SKM-1 (cell line): ENCODE measurements around the gene ST7.
A peak's percentile ranks its signal among the peaks of the same experiment; 100 is the strongest.

ENCODE experiments used
- DNase-seq: peaks from one replicate; lab custom pipeline; 2025; ENCODE audit not compliant: unreplicated experiment; lab: John Stamatoyannopoulos, UW

Gene ST7

DNA sequence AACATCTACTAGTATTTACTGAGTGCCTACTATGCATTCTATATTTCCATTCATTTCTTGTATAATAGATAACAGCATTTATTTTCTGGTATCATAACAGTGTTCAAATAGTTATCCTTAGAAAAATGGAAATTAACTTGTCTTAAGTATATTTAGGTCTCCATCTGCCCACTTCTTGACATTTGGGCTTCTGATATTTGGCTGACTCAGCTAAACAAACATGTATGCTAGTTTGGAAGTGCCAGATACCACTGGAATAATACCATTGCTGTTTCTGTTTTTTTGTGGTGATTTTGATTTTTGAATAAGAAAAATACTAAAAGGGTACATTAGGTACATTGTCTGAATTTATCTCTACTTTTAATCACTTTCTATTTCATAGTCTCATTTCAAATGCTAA, 169.2 kb downstream of the ST7 start:
- DNase-seq = no peak

DNA sequence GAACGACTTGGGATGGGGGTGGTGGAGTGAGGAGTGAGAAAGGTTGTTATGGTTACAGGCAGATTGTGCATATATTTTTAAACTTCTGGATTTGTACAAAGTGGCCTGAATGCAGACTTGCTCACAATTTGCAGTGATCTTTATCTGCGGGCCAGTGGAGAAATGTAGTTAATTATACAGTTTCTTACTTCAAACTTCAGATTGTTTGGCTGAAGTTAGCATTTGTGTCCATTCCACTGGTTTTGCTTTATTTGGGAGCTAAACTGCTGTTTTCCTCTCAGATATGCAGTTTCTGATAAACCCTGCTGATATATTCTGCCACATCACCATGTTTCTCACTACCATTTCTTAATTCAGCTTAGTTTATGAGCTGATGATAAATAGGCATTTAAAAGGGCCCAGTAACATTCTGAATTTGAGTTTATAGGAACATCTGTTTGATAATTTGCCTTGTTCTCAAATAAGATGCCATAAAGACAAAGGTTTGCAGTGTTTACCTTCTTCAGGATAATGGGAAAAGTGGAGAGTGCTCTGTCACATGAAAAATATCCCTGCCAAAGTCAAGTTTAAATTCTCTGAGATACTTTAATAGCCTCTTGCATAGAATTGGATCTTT, 170.1 kb downstream of the ST7 start:
- DNase-seq = no peak

DNA sequence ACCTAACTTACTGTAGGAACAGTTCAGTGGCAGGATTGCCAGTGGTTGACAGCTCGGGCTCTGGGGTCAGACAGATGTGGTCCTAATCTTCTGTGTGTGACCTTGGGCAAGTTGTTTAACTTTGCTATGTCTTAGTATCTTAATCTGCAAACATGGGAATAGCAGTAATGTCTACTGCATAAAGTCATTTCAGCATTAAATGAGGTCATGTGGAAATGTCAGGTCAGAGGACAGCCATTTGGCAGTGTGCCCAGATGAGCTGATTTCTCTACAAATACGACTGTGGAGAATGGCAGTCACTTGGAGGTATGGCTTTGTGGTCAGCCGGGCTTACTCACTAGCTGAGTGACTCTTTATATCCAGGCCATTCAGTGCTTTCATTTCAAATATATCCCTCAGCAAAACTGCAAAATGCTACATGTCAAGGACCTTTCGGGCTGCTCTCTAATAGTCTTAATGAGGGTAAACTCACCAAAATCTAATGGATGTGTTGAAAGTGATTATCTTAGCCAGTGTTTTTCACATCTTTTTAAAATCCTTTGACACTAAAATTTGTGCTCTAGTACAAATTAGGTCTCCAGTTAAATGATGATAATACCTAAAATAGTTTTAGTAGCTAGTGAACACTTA, 171.4 kb downstream of the ST7 start:
- peak; percentile 29 for DNase-seq

DNA sequence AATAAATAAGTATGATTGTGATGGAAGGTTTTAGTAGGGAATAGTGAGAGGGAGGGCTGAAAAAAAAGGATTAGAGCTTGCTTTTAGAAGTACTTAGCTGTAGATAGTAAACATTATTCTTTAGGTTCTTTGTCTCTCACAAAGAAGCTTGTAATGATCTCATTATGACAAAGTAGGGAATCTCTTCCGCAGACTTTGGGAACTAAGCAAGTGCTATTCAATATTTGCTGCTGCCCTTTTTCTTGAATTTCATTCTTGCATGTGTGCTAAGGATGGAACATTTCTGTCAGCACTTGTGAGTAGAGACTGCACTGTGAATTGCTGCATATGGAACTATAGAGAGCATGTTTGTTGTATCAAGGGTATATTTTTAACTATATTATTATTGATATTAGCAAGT, 173.4 kb downstream of the ST7 start:
- no peak for DNase-seq

DNA sequence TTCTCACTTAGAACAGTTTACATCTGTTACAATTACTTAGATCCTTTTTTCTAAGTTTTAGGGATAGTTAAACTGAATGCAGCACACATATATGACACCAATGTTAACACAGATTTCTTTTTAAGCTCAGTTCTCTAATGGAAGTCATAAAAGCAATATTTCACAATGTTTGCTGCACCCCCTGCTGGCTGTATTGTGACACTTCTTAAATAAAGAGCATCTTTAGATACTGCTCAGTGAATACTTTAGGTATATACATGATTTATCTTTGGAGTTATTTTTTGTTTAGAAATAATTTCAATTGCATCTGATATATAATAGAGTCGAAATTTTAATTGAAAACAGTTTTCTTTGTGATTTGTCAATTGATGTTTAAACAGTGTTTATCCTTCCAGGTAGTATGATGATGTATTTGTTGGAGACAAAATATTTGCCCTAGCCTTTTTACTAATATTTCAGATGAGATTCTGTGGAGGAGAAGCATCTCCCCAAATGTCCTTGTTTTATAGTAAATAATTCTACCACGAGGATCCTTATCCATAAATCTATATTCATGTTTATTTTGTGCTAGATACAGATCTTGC, 174.4 kb downstream of the ST7 start:
- DNase-seq = peak; percentile 20

DNA sequence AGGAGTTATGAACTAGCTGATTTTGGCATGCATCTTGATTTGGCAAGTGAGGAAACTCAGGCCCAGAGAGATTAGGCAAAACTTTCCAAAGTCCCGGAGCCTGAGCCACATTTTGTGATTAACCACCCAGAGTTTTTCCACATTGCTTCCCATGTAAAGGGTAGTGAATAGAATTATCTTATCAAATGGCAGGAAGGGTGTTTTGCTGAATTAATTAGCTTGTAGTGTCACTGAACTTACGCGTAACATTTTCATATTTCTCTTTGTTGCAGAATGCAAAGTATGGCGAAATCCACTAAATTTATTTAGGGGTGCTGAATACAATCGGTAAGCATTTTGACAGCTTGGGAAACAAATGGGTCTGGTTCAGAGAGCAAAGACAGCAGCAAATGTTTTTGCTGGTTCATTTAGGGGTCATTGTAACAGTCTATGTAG, 176.2 kb downstream of the ST7 start:
- no peak for DNase-seq

DNA sequence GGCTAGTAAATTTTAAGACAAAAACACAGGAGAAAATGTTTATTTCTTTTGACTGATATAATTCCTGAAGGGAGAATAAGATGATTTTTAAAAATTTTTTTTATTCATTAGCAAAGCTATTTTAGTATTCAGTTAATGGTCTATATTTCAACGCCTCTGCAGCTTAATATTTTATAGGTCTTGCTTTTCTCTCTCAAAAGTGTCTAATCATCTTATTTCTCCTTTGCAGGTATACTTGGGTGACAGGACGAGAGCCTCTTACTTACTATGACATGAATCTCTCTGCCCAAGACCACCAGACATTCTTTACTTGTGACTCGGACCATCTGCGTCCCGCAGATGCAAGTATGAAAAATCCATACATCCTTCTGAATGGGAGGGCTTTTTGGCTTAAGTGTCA, 177.0 kb downstream of the ST7 start:
- DNase-seq = no peak

DNA sequence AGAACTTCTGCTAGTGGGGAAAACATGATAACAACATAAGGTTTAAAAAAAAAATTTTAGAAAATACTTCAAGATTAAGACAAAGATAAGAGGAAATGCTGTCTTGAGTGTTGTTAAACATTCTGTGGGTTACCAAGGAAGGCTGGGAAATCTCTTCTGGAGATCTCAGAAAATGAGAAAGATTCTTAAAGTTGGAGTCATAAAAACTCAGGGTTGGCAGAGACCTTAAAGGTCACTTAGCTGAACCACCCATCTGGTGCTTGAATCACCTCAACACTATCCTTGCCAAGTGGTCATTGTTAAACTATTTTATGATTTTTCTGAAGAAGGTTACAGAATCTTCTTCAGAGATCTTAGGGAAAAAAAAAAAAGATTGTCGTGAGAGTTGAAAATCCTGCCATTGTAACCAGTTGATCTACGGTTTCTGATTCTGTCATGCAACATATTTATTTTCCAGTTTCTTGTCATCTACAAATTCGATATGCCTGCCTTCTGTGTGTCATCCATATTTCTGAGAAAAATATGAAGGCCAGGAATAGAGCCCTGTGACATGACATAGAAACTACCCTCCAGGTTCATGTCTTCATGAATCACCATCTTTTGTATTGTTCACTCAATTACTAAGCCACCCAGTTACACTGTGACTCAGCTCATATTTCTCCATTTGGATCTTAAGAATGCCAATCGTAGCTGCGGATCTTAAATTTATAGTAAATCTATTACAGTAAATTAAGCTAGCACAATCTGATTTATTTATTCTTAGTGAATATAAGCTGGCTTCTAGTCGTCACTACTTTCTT, 179.2 kb downstream of the ST7 start:
- no peak for DNase-seq

DNA sequence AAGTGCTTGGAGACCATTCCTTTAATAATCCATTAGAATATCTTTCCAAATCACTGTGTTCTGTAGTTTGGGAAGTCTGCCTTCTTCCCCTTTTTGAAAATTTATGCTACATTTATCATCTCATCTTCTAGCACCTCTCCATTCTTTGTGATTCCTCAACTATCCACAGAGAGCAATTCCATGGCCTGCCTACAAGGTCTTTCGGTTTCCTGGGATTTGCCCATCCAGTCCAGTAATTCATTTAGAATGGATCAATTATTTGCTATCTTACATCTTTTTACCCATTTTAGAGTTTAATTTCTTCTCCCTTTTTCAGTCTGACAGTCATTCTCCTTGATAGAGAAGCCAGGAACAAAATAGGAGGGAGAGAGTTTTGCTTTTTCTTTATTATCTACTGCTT, 179.8 kb downstream of the ST7 start:
- no peak for DNase-seq

DNA sequence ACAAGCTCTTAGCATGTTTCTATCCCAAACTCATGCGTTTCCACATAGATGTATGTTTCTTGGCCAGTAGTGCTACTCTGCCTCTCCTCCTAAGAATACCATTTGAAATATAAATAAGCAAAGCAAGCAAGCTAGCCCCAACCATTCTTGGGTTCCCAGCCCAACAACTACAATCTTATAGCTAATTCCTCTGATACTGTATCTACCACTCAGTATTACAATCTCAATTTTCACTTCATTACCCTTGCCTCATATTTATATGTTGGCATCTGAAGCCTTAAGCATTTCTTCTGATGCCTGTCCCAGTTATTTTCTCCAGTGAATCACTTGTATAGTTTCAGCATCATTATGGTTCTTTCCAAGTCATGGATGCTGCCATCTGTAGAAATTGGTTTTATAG, 181.1 kb downstream of the ST7 start:
- DNase-seq = no peak

DNA sequence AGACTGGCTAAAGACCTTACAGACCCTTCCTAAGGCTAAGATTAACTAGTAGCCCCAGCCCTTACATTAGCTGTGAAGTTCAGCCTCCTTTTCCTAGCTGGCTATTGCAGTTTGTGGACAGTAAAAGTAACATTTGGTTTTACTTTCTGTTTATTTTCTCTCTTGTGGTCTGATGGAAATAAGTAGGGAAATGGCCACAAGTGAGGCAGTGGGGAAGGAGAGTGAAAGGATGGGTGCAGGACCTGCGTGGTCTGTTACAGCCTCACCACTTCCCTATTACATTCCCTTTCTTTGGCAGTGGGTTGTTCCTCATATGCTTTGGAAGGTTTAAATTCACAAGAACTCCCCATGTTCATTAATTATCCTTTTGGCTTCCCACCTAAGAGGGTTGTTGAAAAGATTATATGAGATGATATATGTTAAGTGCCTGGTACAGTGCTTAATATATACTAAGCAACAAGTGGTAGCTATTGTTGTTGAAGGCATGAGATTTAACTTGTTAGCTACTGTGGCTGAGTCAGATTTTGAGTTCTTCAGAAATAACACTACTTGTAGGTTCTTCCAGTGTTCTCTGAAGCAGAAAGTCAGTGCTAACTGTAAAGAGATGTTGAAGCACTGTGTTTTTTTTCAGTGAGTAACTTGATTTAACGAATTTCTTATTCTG, 181.7 kb downstream of the ST7 start:
- DNase-seq = peak; percentile 56

DNA sequence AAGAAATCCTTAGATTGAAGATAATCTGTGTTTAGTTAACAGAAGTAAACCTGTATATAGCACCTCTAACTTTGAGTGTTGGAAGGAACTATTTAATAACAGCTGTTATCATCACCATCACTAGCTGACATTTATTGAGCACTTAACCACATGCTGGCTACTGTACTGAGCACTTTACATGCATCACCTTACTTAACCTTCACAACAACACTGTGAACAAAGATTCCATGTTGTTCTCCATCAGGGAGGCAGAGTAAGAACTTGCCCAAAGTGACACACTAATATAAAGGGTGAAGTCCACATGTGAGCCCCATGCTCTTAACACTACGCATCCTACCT, 182.2 kb downstream of the ST7 start:
- DNase-seq = no peak

DNA sequence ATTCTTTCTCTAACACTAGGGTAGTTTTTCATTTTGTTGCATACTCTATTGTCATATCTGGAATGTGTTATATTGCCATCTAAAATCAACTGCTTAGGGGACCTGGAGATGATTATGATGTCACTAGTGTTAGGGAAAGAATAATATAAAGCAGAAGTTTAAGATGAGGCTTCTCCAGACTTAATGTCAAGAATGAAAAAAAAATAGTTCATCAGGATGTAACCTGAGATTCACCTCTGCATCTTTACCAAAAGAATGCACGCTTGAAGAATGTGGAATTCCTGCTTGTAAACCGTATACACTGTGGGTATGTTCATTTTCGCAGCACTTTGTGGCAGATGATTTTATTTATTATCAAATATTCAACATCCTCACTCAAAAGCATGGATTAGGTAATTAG, 184.6 kb downstream of the ST7 start:
- no peak for DNase-seq

DNA sequence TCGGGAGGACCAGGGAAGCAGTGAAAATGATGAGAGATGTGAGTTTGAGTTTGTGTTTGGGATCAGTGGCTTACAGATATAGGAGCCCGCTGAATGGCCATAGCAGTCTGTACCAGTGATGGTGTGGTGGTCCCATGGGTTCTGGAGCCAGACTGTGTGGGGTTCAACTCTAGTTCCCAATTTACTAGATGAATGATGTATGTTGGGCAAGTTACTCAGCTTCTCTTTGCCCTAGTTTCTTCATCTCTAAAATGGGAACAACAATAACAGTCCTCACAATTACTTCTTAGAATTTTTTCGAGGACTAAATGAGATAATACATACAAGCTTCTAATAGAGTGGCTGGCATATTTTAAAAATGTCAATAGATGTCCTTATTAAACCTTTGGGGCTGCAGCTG, 185.2 kb downstream of the ST7 start:
- no peak for DNase-seq

DNA sequence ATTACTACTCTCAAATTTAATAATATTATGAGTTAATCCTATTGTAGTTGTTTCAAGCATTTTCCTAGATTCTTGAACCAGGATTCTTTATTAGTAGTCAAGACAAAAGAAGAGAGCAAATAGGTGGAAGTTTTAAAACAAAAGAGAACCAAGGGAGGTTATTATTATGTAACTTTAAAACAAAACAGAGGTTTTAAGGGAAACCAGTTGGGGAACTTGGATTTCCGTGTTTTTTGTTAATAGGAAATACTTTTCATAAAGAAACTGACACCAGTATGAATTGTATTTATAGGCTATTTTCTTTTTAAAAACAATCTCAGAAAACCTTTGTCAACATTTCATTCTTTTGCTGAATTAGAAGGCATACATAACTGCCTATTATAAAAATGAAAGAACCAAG, 185.7 kb downstream of the ST7 start:
- DNase-seq = no peak

DNA sequence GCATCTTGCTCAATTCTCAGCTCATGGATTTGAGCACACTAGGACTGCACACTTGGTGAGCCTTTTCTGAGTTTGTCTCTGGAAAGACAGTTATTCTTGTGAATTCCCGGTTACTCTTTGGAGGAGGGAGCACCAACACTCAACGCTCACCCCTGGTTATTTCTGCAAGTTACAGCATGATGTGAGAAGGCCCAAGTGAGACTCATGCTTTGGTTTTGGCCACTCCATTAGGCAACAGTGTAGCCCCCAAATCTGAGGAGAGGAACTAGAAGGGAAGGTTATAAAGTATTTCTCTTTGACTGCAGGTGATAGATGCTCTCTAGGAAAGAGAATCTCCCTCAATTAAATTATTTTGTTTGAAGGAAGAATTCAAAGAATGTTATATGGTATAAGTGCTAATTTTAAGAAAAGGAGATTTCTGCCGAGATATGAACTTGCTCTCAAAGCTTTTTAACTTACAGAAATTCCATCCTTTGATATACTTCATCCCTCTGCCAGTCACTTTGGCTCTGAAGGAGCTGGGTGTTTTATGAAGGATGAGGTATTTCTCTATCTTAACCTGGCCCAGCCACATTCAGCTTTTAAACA, 186.2 kb downstream of the ST7 start:
- DNase-seq = no peak

DNA sequence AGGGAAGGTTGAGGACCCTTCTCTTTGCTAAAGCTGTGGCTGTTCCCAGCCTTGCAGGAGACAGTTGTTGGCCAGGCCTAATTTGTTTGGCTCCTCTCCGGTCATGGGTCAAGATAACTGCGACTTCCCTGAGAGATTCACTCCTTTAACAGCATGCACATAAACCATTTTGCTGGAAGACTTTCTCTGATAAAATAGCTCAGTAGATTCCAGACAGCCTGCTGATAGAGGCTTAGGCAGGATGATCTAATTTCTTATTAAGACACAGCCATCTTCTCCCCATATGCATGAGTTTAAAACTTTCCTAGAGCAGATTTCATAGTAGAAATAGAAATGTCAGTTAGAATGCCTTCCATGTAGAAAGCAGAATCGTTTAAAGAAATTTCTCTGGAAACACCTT, 187.6 kb downstream of the ST7 start:
- no peak for DNase-seq

DNA sequence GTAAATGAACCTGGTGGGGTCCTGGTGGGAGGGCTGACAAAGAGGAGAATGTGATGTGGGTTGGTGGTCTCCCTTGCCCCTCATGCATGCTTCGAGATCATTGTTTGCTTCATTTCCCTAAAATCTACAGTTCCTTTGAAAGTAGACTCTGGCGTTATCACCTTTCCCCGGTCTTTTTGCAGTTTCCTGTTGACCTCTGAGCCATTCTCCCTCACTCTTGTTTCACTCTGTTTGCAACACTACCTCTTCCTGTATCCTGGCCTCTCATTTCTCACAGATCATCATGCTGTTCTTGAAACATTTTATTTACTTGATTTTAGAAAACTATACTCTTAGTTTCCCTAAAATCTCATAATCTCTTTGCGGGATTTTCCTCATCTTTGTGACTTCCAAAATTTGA, 189.8 kb downstream of the ST7 start:
- no peak for DNase-seq

DNA sequence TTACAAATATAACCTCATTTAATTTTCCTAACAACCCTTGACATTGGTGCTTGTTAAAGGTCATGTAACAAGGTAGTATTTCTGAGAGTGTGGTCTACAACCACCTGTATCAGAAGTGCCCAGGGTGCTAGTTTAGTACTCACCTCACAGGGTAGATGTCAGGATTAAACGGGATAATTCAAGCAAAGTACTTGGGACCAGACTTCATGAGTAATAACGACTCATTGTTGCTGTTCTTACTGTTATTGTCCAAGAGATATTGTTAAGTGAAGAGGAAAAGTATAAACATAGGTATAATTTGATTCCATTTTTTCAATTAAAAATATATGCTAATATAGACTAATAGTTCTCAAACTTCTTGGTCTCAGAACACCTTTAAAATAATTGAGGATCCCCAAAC, 190.3 kb downstream of the ST7 start:
- no peak for DNase-seq

DNA sequence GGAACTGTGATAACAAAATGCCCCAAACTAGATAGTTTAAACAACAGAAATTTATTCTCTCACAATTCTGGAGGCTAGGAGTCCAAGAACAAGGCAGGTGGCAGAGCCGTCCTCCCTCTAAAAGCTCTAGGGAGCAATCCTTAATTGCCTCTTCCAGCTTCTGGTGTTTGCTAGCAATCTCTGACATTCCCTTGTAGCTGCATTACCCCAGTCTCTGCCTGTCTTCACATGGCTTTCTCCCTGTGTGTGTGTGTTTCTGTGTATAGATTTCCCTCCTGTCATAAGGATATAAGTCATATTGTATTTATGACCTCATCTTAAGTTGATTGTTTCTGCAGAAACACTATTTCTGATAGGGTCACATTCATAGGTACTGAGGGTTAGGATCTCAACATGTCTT, 192.0 kb downstream of the ST7 start:
- no peak for DNase-seq

DNA sequence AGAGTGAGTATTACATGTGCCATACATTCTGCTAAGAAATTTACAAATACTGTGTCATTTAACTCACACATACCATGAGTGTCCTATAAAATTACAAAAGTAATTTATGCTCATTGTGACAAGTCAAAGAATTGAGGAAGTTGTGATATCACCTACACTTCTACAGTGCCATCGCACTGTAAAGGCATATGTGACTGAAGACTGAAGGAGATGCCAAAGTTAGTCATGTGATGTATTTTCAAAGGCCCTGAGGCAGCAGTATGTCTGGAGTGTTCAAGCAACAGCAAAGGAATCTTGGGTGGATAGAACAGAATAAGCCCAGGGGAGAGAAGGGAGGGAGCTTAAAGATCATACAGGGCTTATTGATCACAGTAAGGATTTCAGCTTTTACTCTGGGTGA, 192.8 kb downstream of the ST7 start:
- DNase-seq = no peak
